HCT116 (cell line): ENCODE data around the gene LTBP1.

ENCODE experiments used
- CBX3 ChIP-seq: IDR thresholded peaks from 2 replicates; pipeline ENCODE4 v1.6.1; 2012; ENCODE audit warnings: low read depth
- CTCF ChIP-seq, 3 experiments: fragments of 200-600 bp in 1 of 3; sonication (generic) in 1 of 3; IDR thresholded peaks in 2 of 3; conservative IDR thresholded peaks in 1 of 3; 2 replicates each; pipeline ENCODE4 v1.5.1; 2012 to 2017; ENCODE audit warnings: low read depth in 2 of 3, low read length in 2 of 3, antibody characterized with exemption in 1 of 3, borderline replicate concordance in 1 of 3, control low read depth in 1 of 3, mild to moderate bottlenecking in 1 of 3, mixed read lengths in 1 of 3, mixed run types in 1 of 3, moderate library complexity in 1 of 3; ENCODE audit not compliant: insufficient read depth in 1 of 3
- EZH2 ChIP-seq: fragments of 200-600 bp; sonication (generic); IDR thresholded peaks from 2 replicates; pipeline ENCODE4 v1.6.1; 2017; ENCODE audit warnings: antibody characterized with exemption, mixed run types
- EZH2phosphoT487 ChIP-seq: fragments of 200-600 bp; IDR thresholded peaks from 2 replicates; pipeline ENCODE4 v1.6.1; 2018; ENCODE audit warnings: antibody characterized with exemption, borderline replicate concordance
- POLR2A ChIP-seq: IDR thresholded peaks from 2 replicates; pipeline ENCODE4 v1.7.0; 2011; ENCODE audit warnings: borderline replicate concordance; ENCODE audit not compliant: insufficient read depth, insufficient read length; ENCODE audit errors: extremely low read depth

- TF ChIP-seq POLR2A: no peak
- TF ChIP-seq EZH2phosphoT487: no peak
- TF ChIP-seq CTCF (IDR thresholded peaks at IDR 0.05 in 2 of 3, conservative IDR thresholded peaks at IDR 0.05 in 1 of 3; ENCODE audit: borderline replicate concordance in 1 of 3, insufficient read depth in 1 of 3, low read depth in 2 of 3, low read length in 2 of 3): no peak
- no peak for TF ChIP-seq EZH2
- TF ChIP-seq CBX3: no peak
These were observed 374.6 kb downstream of the LTBP1 start for GRCh38 chr2:33321236-33321771.
